Fibroblast of the conjunctiva (primary cell): Measurements from ENCODE around the gene IGF2BP1.
"Not testable (repeated sequence)": the region's sequence is repeated elsewhere in the genome, so short reads cannot be mapped to it uniquely, and the experiment has no call there.

Experiments
- DNase-seq: peaks from one replicate; pipeline ENCODE4 v3.0.0-alpha.2; 2010; ENCODE audit warnings: low read depth

Gene IGF2BP1

DNA sequence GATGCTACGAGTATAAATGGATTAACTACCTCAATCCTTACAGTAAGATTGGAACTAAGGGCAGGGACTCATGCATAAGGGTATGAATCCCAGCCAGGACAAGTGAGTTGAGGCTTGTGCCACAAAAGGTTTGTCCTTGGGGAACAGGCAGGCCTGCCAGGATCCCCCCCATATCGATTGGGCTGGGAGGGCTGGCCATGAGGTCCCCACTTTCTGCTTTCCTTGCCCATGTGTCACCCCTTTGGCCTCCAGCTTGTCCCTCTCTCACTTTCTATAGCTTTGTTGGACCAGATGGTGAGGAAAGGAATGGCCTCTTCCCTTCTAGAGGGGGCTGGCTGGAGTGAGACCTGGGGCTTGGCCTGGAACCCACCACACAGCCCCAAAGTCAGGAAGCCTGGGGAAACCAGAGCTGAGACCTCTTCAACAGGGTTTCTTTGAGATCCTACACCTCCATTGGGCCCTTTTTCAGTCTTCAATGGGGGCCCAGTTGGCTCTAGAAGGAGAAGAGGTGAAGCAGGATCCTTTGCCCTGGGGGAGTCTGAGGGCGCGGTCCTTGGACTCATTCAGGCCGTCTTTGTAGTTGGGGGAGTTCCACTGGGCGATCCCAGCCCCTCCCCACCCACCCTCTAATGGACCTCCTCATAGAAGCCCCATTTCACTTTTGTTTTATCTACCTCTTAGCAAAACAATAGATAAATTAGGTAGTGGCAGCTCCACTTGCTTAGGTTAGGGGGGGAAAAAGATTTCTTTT lies 57.3 kb downstream of the IGF2BP1 start:
- DNase-seq: no peak

DNA sequence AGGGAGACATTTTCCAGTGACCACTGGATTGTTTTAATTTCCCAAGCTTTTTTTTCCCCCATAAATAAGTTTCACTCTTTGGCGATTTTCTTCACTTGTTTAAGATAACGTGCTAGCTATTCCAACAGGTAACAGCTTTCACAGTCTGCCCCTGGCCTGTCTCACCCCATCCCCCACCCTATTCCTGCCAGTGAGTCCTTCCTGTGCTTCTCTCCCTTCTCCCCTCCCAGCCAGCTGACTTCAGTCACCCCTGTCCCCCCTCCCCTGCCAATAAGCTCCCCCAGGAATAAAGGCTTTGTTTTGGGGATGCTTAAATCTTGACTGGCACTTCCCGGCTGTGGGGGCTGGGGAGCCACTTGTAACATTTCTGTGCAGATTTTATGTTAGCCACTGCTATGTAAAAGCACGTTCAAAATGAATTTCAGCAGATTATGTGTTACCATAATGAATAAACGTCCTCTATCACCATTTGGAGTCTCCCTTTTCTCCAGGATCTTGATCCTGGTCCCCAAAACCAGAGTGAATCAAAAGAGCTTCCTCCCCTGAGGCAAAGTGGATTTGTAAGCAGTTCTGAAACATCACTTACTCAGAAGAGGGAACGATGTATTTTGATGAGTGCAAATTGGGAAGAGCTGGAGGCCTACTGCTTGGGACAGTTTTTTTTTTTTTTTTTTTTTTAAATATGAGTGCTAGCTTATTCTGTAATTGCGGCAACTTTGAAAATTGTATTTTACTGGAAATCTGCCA lies 58.2 kb downstream of the IGF2BP1 start:
- no peak for DNase-seq

DNA sequence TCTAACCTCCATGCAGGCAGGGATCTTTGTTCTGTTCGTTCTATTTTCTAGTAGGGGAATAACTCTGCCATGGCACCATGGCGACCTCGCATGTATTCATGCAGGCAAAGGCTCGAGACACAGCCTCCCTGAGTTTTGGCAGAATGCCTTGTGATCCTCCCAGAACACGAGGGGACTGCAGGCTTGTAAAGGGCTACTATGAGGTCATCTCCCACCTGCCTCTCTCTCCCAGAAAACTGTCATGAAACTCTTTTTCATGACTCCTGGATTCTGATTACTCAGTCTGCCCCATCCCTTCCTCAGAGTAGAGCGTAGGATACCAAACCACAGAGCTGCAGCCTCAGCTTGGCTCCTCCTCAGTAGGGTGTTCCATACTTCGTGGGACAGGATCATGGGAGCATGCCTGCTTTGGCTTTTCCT lies 64.3 kb downstream of the IGF2BP1 start:
- no peak for DNase-seq

GRCh38 chr17:49063652-49064051 lies 66.5 kb downstream of the IGF2BP1 start:
- DNase-seq: peak; percentile 18

- no peak for DNase-seq
Measured at GRCh38 chr17:49067163-49067562, 70.0 kb downstream of the IGF2BP1 start.

- DNase-seq: no peak
Measured at GRCh38 chr17:49069585-49070273, 72.5 kb downstream of the IGF2BP1 start.

- DNase-seq: no peak
Measured at GRCh38 chr17:49071106-49071505, 73.9 kb downstream of the IGF2BP1 start.

DNA sequence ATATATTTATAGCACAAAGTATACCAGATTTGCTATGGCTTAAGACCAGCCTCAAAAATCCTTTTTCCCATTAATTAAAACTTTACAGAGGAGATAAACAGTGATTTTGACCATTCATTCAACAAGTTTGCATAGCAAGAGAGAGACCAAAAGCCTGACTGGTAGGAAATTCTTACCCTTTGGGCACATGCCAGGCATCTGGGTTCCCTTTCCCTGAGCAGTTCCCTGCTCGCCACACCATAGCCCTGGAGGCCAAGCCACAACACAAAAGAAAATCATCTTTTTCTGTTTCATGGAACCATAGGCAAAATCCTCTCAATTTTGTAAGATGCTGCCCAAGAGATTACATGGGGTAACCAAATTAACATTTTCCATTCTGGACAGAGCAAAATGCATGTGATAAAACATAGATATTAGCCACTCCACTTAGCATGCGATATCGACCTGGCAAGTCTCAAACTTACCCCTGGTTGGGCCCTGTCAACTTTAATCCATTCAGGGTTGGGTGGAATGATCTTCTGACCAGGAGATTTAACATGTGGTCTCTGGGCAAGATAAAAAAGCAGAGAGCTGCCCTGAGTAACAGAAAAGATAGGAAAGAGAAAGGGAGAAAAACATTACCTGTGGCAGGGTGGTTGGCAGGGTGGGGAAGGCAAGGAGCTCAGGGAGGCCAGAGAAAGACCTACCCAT lies 77.8 kb downstream of the IGF2BP1 start:
- no peak for DNase-seq

DNA sequence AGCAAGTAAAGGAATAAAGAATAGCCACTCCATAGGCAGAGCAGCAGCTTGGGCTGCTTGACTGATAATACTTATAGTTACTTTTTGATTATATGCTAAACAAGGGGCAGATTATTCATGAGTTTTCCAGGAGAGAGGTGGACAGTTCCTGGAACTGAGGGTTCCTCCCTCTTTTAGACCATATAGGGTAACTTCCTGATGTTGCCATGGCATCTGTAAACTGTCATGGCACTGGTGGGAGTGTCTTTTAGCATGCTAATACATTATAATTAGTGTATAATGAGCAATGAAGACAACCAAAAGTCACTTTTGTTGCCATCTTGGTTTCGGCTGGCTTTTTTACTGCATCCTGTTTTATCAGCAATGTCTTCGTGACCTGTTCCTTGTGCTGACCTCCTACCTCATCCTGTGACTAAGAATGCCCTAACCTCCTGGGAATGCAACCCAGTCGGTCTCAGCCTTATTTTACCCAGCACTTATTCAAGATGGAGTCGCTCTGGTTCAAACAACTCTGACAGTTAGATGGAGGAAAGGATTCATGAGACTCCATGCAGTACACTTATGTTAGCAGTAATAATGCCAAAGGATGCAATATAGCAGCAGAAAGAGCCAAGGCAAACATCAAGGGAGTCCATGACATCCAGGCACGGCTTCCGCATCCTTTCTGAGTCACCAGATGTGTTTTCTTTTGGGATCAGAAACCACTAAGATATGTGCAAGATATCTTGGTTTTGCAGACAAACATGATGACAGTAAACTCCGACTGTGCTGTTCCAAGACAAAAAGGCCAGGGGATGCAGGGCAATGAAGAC lies 79.6 kb downstream of the IGF2BP1 start:
- DNase-seq: peak; percentile 49

DNA sequence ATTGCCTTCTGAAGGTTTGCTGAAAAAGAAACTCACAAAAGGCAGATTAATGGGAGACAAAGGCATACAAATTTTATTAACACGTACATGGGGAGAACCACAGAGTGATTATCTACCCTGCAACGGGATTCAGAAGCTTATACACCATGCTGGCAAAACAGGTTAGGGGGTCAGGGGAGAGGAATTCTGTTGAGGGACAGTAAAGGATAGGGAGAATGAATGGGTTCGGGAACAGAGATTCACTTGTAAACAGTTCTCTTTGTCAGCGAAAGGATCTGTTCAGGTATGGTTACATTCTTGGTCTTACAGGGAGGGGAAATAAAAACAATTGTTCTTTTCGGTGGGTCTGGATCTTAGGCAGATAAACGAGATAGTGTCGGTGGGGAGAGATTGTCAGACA lies 81.1 kb downstream of the IGF2BP1 start:
- DNase-seq: no peak

DNA sequence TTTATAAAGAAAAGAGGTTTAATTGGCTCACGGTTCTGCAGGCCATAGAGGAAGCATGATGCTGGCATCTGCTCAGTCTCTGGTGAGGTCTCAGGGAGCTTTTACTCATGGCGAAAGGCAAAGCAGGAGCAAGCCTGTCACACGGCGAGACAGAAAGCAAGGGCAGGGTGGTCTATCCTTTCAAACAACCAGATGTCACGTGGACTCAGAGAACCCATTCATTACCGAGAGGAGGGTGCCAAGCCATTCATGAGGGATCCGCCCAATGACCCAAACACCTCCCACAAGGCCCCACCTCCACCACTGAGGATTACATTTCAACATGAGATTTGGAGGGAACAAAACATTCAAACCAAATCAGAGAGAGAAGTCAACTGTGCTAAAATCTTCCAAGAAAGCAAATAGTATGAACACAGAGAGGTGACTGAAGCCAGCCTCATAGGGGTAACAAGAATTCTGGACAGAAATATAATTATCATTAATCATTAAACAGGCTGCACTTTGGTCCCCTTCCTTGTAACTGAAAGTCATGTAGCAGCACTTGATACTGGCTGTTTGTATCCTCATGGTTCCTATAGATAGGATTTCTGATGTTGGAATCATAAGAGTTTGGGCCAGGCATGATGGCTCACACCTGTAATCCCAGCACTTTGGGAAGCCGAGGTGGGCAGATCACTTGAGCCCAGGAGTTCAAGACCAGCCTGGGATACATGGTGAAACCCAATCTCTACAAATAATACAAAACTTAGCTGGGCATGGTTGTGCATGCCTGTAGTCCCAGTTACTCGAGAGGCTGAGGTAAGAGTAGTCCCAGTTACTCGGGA lies 82.9 kb downstream of the IGF2BP1 start:
- no peak for DNase-seq

GRCh38 chr17:49082231-49082630 lies 85.0 kb downstream of the IGF2BP1 start:
- DNase-seq: no peak

DNA sequence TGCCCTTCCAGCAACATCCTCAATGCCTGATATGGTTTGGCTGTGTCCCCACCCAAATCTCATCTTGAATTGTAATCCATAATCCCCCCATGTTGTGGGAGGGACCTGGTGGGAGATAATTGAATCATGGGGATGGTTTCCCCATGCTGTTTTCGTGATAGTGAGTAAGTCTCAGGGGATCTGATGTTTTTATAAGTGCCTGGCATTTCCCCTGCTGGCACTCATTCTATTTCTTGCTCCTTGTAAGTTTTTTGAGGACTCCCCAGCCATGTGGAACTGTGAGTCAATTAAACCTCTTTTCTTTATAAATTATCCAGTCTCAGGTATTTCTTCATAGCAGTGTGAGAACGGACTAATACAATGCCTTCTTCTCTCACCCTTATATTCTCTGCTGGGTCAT lies 87.9 kb downstream of the IGF2BP1 start:
- DNase-seq: not testable (repeated sequence)

GRCh38 chr17:49085565-49086315 lies 88.6 kb downstream of the IGF2BP1 start:
- no peak for DNase-seq

GRCh38 chr17:49086316-49086605 lies 89.1 kb downstream of the IGF2BP1 start:
- DNase-seq: no peak

- no peak for DNase-seq
Measured at GRCh38 chr17:49086649-49087048, 89.5 kb downstream of the IGF2BP1 start.

DNA sequence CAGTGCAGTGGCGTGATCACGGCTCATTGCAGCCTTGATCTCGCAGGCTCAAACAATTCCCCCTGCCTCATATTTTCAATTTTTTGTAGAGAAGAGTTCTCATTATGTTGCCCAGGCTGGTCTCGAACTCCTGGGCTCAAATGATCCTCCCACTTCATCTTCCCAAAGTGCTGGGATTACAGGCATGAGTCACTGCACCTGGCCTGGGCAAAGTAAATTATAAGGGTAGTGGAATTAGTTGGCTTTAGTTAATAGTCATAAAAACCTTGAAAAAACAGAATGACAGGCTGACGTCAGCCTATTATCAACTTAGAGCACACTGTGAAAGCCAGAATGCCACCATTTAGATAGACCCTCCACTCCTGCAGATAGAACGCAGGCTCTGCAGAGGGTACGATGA lies 91.9 kb downstream of the IGF2BP1 start:
- no peak for DNase-seq

DNA sequence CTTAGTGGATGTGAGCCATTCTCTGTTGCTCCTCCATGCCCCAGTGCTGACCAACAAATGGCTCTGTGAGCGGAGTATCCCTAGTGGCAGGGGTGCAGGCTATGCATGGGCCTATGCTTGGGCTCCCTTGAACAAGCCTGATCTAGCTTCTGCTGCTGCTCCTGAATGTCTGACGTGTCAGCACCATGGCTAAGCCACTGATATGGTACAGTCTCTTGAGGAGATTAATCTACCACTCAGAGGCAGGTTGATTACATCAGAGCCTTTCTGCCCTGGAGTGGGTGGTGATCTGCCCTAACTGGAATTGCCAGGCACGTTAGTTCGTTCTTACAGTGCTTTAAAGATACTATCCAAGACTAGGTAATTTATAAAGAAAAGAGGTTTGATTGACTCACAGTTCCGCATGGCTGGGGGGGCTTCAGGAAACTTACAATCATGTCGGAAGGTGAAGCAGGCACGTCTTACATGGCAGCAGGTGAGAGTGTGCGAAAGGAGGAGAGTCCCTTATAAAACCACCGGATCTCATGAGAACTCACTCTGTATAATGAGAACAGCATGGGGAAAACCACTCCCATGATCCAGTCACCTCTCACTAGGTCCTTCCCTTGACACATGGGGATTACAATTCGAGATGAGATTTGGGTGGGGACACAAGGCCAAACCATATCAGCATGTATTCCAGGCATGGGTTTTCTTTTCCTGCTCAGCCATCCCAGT lies 93.9 kb downstream of the IGF2BP1 start:
- DNase-seq: no peak

DNA sequence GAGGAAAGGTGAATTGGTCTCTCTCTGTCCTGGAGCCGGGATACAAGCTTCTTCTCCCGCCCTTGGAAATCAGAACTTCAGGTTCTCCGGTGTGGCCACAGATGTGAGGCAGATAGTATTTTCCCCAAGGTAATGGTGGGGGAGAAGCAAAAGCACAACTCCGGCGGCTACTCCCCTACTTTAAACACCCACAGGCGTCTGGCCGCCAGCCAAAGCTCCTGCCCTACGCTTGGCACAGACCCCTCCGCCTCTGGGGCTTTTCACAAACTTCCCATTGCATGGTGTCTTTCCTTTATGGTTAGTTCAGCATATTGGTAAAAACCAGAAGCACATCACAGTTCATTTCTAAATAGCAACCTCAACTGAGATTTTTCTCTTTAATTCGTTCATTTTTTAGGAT lies 95.9 kb downstream of the IGF2BP1 start:
- DNase-seq: no peak
